Retinal pigment epithelial cell (primary cell): Measurements from ENCODE around the gene MACIR.

Experiments used
- DNase-seq: peaks from one replicate; pipeline ENCODE4 v3.0.0-alpha.2; 2010; ENCODE audit warnings: low read depth
- H3K4me3 ChIP-seq: 2 replicates; pipeline ENCODE4 v1.5.1; 2011; ENCODE audit warnings: mild to moderate bottlenecking, low read length, control low read depth, moderate library complexity
- TF ChIP-seq, protein P1 (sequence below): conservative IDR thresholded peaks from 2 replicates; pipeline ENCODE4 v1.5.1; 2011; ENCODE audit warnings: low read depth, low read length, control low read depth, inconsistent platforms

The MACIR gene

DNA sequence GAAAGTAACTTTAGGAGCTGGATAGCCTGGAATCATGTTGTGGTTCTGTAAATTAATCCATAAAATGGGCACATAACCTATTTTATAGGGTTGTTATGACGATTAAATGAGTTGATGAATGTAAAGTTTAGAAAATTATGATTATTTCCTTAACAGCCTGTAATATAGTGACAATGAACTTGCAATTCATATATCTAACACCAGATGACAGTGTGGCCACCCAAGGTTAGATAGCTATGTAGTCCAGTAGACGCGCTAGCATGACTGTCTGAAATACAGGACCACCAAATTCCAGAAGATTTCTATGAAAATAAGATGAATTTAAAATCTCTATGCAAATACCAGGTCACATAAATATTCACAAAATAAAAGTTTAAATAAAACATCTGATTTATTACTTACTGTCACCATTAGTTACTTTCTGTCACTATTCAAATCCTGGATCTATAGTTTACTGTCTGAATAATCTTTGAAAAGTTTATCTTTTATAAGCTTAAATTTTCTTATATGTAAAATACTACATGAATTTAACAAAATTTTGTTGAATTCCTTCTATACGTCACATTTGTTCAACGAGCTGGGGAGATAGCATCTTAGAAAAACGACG is 26.1 kb upstream of the MACIR start:
- TF ChIP-seq, protein P1, sequence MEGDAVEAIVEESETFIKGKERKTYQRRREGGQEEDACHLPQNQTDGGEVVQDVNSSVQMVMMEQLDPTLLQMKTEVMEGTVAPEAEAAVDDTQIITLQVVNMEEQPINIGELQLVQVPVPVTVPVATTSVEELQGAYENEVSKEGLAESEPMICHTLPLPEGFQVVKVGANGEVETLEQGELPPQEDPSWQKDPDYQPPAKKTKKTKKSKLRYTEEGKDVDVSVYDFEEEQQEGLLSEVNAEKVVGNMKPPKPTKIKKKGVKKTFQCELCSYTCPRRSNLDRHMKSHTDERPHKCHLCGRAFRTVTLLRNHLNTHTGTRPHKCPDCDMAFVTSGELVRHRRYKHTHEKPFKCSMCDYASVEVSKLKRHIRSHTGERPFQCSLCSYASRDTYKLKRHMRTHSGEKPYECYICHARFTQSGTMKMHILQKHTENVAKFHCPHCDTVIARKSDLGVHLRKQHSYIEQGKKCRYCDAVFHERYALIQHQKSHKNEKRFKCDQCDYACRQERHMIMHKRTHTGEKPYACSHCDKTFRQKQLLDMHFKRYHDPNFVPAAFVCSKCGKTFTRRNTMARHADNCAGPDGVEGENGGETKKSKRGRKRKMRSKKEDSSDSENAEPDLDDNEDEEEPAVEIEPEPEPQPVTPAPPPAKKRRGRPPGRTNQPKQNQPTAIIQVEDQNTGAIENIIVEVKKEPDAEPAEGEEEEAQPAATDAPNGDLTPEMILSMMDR, result peak; percentile 79
- DNase-seq, result no peak

DNA sequence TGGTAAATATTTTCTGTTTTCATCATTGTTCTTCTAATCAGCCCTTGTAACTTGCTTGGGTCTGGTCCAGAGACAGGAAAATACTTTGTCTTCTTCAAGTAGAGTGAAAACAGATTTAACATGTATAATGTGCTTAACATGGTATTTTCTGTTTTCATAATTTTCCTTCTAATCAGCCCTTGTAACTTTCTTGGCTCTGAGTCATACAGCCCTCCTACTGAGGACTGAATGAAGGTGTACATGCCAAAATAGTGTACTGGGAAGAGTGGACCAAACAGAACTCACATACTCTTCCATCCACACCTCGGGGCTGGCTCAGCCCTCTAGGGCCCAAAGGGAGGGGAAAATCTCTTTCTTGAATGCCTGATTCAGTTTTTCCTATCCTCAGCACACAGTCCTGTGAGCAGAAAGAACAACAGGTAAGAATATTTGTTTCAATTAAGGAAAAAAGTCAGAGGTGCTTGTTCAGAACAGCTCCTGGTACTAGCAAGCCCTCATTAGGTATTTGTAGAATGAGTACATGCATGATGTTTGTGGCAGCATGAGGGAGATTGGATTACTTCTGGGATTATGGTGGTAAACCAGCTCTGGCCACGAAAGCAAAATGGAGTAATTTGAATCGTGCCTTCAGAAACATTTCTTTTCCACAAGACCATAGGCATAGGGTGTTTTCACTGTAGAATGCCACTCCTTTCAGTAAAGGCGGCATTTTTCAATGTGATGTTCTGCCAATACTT is 24.2 kb upstream of the MACIR start:
- H3K4me3 ChIP-seq, result no peak overlapping the region
- TF ChIP-seq, protein P1, result no peak
- DNase-seq, result no peak

More for the DNA sequence above, 26.1 kb upstream of the MACIR start:
- no peak overlapping the region for H3K4me3 ChIP-seq

DNA sequence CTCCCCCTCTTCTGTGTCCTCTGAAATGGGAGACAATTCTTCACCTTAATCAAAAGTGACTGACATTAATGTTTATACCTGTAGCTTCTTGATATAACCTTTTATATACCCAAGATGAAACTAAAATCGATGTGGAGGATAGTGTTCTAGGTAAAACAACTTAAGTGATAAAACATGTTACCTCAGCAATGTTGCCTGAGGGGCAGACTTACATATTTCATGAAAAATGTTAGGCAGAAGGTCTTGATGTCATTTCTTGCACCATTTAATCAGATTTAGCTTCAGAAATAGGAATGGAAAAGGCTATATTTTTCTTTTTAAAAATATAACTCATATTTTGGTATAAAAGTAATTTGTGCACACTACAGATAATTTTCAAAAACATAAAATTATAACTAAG is 22.7 kb upstream of the MACIR start:
- no peak for DNase-seq
- TF ChIP-seq, protein P1, result no peak
- no peak overlapping the region for H3K4me3 ChIP-seq

DNA sequence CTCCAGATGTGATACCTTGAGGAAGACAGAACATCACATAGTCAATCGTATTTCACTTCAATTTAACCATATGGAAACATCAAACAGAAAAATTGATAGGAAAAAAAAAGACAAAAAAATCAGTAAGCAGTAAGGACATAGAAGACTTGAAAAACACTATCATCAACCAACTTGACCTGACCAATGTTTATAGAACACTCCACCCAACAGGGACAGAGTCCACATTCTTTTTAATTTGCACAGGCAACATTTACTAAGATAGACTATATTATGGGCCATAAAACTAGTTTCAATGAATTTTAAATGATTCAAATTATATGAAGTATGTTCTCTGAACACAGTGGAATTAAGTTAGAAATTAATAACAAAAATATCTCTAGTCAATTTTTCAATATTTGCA is 20.8 kb upstream of the MACIR start:
- TF ChIP-seq, protein P1, result no peak
- DNase-seq, result no peak
- H3K4me3 ChIP-seq, result no peak overlapping the region

DNA sequence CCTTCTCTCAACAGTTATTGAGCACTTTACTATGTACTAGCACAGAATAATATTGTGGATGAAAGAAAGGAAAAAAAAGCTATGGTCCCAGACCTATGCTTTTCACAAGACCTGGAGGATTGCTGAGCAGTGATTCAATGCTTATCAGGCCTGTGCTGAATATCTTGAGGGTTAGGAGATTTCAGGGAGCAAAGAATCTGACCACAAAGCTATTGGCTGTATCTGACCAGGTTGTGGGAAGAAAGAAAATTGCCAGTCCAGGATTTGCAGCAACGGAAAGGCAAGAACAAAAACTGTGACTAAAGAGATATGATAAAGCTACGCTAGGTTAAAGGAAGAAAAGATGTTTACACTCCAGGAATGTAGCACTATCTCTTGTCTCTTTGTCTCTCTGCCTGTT is 14.9 kb upstream of the MACIR start:
- no peak overlapping the region for H3K4me3 ChIP-seq
- TF ChIP-seq, protein P1, result no peak
- no peak for DNase-seq

DNA sequence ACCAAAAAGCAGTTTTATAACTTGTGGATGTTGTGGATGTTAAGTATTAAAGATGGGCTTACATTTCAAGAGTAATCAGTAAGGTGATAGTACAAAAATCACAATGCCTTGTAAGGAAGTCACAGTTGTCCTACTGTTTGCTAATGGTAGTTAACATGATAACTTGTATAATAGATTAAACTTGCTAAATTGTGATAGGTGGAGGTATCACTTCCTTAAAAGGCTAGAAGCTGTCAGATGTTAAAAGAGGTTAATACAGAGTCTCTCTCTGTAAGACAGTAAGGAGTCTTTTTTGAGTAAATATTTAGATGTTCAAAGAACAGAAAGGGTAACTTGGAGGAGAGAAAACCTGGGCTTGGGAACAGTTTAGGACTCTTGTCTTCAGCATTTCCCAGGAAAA is 14.2 kb upstream of the MACIR start:
- TF ChIP-seq, protein P1, result no peak
- H3K4me3 ChIP-seq, result no peak overlapping the region
- DNase-seq, result no peak

DNA sequence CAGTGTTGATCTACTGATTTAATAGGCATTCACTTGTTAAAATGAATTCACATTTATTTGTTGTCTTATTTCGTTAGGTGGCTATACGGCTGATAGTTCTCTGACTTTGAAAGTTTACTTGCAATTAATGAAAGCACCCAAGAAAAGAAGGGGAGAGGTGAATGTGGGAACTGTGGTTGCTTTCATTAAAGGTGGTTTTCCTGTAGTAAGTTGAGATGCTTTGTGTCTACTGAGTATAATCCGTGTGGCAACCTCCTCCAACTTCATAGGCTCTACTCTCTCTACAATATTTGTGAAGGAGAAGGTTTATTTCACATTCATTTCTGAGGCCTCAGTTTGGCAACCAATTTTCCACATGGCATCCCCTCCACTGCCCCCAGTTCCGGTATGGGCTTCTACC is 12.8 kb upstream of the MACIR start:
- TF ChIP-seq, protein P1, result no peak
- no peak for DNase-seq
- no peak overlapping the region for H3K4me3 ChIP-seq
